SK-N-SH (cell line): ENCODE measurements around the gene PXDN. TPM values are rescaled to one million over a fixed set of nuclear protein-coding genes. Genes with fewer than 3 reads are reported as not detected.

Experiments used
- CTCF ChIA-PET: fragments of 300-600, 350-600 bp; formaldehyde crosslinking; extraction: SDS; loops from one replicate; lab custom pipeline; 2021; lab: Yijun Ruan, JAX
- POLR2A ChIA-PET: fragments of 350-600 bp; sonication (Branson Sonifier 250); formaldehyde crosslinking; extraction: SDS; loops from one replicate; lab custom pipeline; 2020; ENCODE audit warnings: antibody characterized with exemption, inconsistent platforms; lab: Yijun Ruan, JAX
- DNase-seq: peaks from one replicate; pipeline ENCODE4 v3.0.0; 2012
- H2AFZ ChIP-seq: fragments of 200-600 bp; sonication (generic); 2 replicates; pipeline ENCODE4 v1.8.1; 2016; ENCODE audit warnings: antibody characterized with exemption, mild to moderate bottlenecking, low read depth
- H3F3A ChIP-seq: fragments of 200-600 bp; sonication (generic); replicated peaks from 2 replicates; pipeline ENCODE3; 2016; ENCODE audit warnings: antibody characterized with exemption, mild to moderate bottlenecking; ENCODE audit not compliant: insufficient read depth
- H3K27ac ChIP-seq, 2 experiments: fragments of 200-500 bp in 1 of 2; fragments of 200-600 bp in 1 of 2; sonication (Bioruptor generic) in 1 of 2; sonication (generic), shearing (Covaris generic) in 1 of 2; 2 replicates each; pipeline versions ENCODE4 v1.5.1 to v1.6.1; 2014 to 2016; ENCODE audit warnings: low read depth in 2 of 2, inconsistent platforms in 1 of 2, low read length in 1 of 2, mild to moderate bottlenecking in 1 of 2, mixed read lengths in 1 of 2
- H3K27me3 ChIP-seq: fragments of 200-600 bp; sonication (generic), shearing (Covaris generic); 2 replicates; pipeline ENCODE4 v1.6.1; 2016; ENCODE audit warnings: mixed run types; ENCODE audit not compliant: insufficient read depth
- H3K36me3 ChIP-seq, 2 experiments: fragments of 200-500 bp in 1 of 2; fragments of 200-600 bp in 1 of 2; sonication (Bioruptor generic) in 1 of 2; sonication (generic) in 1 of 2; replicated peaks in 1 of 2; 2 replicates each; pipeline versions ENCODE3 to v1.5.1; 2014 to 2016; ENCODE audit warnings: low read length in 1 of 2, mild to moderate bottlenecking in 1 of 2; ENCODE audit not compliant: insufficient read depth in 2 of 2, control insufficient read depth in 1 of 2
- H3K4me1 ChIP-seq, 2 experiments: fragments of 200-500 bp in 1 of 2; fragments of 200-600 bp in 1 of 2; sonication (Bioruptor generic) in 1 of 2; sonication (generic), shearing (Covaris generic) in 1 of 2; 2 replicates each; pipeline versions ENCODE4 v1.5.1 to v1.6.1; 2014 to 2016; ENCODE audit warnings: low read depth in 1 of 2, low read length in 1 of 2, mixed run types in 1 of 2; ENCODE audit not compliant: insufficient read depth in 2 of 2, control insufficient read depth in 1 of 2
- H3K4me2 ChIP-seq: fragments of 200-600 bp; sonication (generic), shearing (Covaris generic); 2 replicates; pipeline ENCODE4 v1.6.1; 2017; ENCODE audit warnings: mixed run types
- H3K4me3 ChIP-seq, 2 experiments: fragments of 200-500 bp in 1 of 2; fragments of 200-600 bp in 1 of 2; sonication (Bioruptor generic) in 1 of 2; sonication (generic), shearing (Covaris generic) in 1 of 2; 2 replicates each; pipeline versions ENCODE4 v1.5.1 to v1.8.1; 2014 to 2016; ENCODE audit warnings: low read depth in 2 of 2, inconsistent platforms in 1 of 2, low read length in 1 of 2, mild to moderate bottlenecking in 1 of 2, mixed read lengths in 1 of 2, moderate library complexity in 1 of 2
- H3K79me2 ChIP-seq: fragments of 200-600 bp; sonication (generic); 2 replicates; pipeline ENCODE4 v1.8.1; 2017; ENCODE audit warnings: mild to moderate bottlenecking; ENCODE audit not compliant: insufficient read depth
- H3K9ac ChIP-seq: fragments of 200-600 bp; sonication (generic); 2 replicates; pipeline ENCODE4 v1.6.1; 2017; ENCODE audit warnings: mixed run types
- H3K9me2 ChIP-seq: fragments of 200-600 bp; sonication (generic); 2 replicates; pipeline ENCODE4 v1.6.1; 2017; ENCODE audit warnings: mixed run types
- H3K9me3 ChIP-seq: fragments of 200-600 bp; sonication (generic); 2 replicates; pipeline ENCODE4 v1.6.1; 2017; ENCODE audit warnings: mixed run types, mild to moderate bottlenecking, moderate library complexity
- H4K20me1 ChIP-seq: fragments of 200-600 bp; sonication (generic); 2 replicates; pipeline ENCODE4 v1.6.1; 2017; ENCODE audit warnings: mild to moderate bottlenecking, mixed run types; ENCODE audit not compliant: insufficient read depth
- EP300 ChIP-seq, 2 experiments: IDR thresholded peaks; 2 replicates each; pipeline versions ENCODE4 v1.4.0 to v1.6.1; 2012; ENCODE audit warnings: borderline replicate concordance in 1 of 2, low read depth in 1 of 2, low read length in 1 of 2
- FOSL2 ChIP-seq: IDR thresholded peaks from 2 replicates; pipeline ENCODE4 v1.4.0; 2012; ENCODE audit warnings: low read depth, mild to moderate bottlenecking, moderate library complexity, borderline replicate concordance
- FOXJ3 ChIP-seq: sonication (generic); formaldehyde crosslinking; IDR thresholded peaks from 2 replicates; pipeline ENCODE4 v1.5.1; 2020; ENCODE audit warnings: mild to moderate bottlenecking, missing genetic modification reagents
- GATA2 ChIP-seq: sonication (generic); formaldehyde crosslinking; IDR thresholded peaks from 2 replicates; pipeline ENCODE4 v1.5.0; 2020; ENCODE audit warnings: mild to moderate bottlenecking, missing genetic modification reagents
- IRF3 ChIP-seq: fragments of 150-350 bp; IDR thresholded peaks from 2 replicates; pipeline ENCODE4 v1.6.1; 2016; ENCODE audit warnings: mild to moderate bottlenecking, low read depth, low read length
- NFIC ChIP-seq: IDR thresholded peaks from 2 replicates; pipeline ENCODE4 v1.4.0; 2012; ENCODE audit warnings: borderline replicate concordance
- RCOR1 ChIP-seq: fragments of 150-350 bp; IDR thresholded peaks from 2 replicates; pipeline ENCODE4 v1.6.1; 2017; ENCODE audit warnings: antibody characterized with exemption, low read length
- TAF1 ChIP-seq: IDR thresholded peaks from 2 replicates; pipeline ENCODE4 v1.6.1; 2012; ENCODE audit warnings: low read depth, mild to moderate bottlenecking, low read length, moderate library complexity, borderline replicate concordance
- TCF12 ChIP-seq: IDR thresholded peaks from 2 replicates; pipeline ENCODE4 v1.4.0; 2012
- USF2 ChIP-seq: fragments of 150-350 bp; IDR thresholded peaks from 2 replicates; pipeline ENCODE4 v1.6.1; 2017; ENCODE audit warnings: antibody characterized with exemption, low read length, low read depth, borderline replicate concordance
- WGBS: methylation state at CpG from one replicate; pipeline ENCODE4 v1.1.6; 2017; ENCODE audit warnings: low lambda C conversion rate; 5-methylcytosine and 5-hydroxymethylcytosine counted together
- polyA plus RNA-seq, 3 experiments: library from polyadenylated mRNA; depleted of rRNA; stranded (reverse); fragments of >200 nt; gene quantifications; 2 replicates each; pipeline ENCODE4 v1.2.3, GENCODE V29; 2012

PXDN gene
- polyA plus RNA-seq, 1 of the 3 experiments (the other 2 are of a cell fraction), result 146 TPM

- Histone ChIP-seq H3K9me2 (no peaks in the 10 kb centered on the region), H2AFZ (no peak overlapping the region)
- TF ChIP-seq USF2 (no peak), IRF3 (no peak), FOXJ3 (CRISPR knock-in tag) (no peak), RCOR1 (no peak), NFIC (no peak), EP300 (IDR thresholded peaks at IDR 0.05; ENCODE audit: borderline replicate concordance in 1 of 2, low read depth in 1 of 2, low read length in 1 of 2) (no peak), TCF12 (no peak), GATA2 (no peak), TAF1 (no peak)
- TF ChIP-seq, all 33 proteins: peak for 0
- H4K20me1 ChIP-seq, result no peaks in the 10 kb centered on the region
- H3K9me3 ChIP-seq, result no peaks in the 10 kb centered on the region
- no peak overlapping the region for H3K4me2 ChIP-seq
- H3K27ac ChIP-seq, result no peak overlapping the region
- H3K79me2 ChIP-seq, result no peaks in the 10 kb centered on the region
- H3K27me3 ChIP-seq, result no peaks in the 10 kb centered on the region
- ChIA-PET CTCF (interaction anchor here (1.1 to 3.0 kb wide), 6 partner anchors 13 to 210 kb away, joined by 3 to 10 read pairs (median 4); no protein-coding TSS in a partner anchor), POLR2A (interaction anchor here (1.9 kb wide), 1 partner anchor 13 kb away, joined by 5 read pairs; no protein-coding TSS in a partner anchor)
- no peaks in the 10 kb centered on the region for H3K36me3 ChIP-seq
- H3K4me1 ChIP-seq, result peaks cover 25 to 26% of the 10 kb centered on the region in 2 experiments; a peak in 3 of 4 replicates
- peak; percentile 26 for DNase-seq
- no peaks in the 10 kb centered on the region for H3F3A ChIP-seq
- no peak overlapping the region for H3K4me3 ChIP-seq
- H3K9ac ChIP-seq, result no peak overlapping the region
- 85% methylated on average over 15 of the region's 15 CpGs for WGBS
These were observed 137.7 kb downstream of the PXDN start for GRCh38 chr2:1606421-1607235.

GRCh38 chr2:1606046-1606400 lies 138.3 kb downstream of the PXDN start:
- no peak overlapping the region for H3K9ac ChIP-seq
- no peak for TF ChIP-seq FOSL2
- TF ChIP-seq, all 33 proteins: peak for 0
- CTCF ChIA-PET, result interaction anchor here (0.6 to 3.0 kb wide), 10 partner anchors 12 to 211 kb away, joined by 3 to 10 read pairs (median 4); no protein-coding TSS in a partner anchor

More at GRCh38 chr2:1606046-1606400, 138.3 kb downstream of the PXDN start:
- Histone ChIP-seq H3K27ac (no peak overlapping the region), H4K20me1 (no peaks in the 10 kb centered on the region), H3K4me1 (peaks cover 25 to 26% of the 10 kb centered on the region in 2 experiments; a peak in 3 of 4 replicates), H3F3A (no peaks in the 10 kb centered on the region), H3K36me3 (no peaks in the 10 kb centered on the region), H3K9me3 (no peaks in the 10 kb centered on the region), H3K79me2 (no peaks in the 10 kb centered on the region), H3K9me2 (no peaks in the 10 kb centered on the region), H3K4me3 (no peak overlapping the region), H2AFZ (peak overlapping the region; percentile 25; the same call in 1 of the 2 replicates), H3K4me2 (peak overlapping the region; percentile 59; the same call in 1 of the 2 replicates), H3K27me3 (no peaks in the 10 kb centered on the region)
- POLR2A ChIA-PET, result interaction anchor here (1.9 kb wide), 1 partner anchor 12 kb away, joined by 5 read pairs; no protein-coding TSS in a partner anchor
- 83% methylated on average over 14 of the region's 14 CpGs for WGBS
- peak; percentile 8 for DNase-seq
